ENCODE data around the gene TTC31. TPM values are rescaled to one million over a fixed set of nuclear protein-coding genes. Genes with fewer than 3 reads are reported as not detected.

TTC31 gene
- total RNA-seq, 1 donor from 2014 or later = 32.2 TPM

DNA sequence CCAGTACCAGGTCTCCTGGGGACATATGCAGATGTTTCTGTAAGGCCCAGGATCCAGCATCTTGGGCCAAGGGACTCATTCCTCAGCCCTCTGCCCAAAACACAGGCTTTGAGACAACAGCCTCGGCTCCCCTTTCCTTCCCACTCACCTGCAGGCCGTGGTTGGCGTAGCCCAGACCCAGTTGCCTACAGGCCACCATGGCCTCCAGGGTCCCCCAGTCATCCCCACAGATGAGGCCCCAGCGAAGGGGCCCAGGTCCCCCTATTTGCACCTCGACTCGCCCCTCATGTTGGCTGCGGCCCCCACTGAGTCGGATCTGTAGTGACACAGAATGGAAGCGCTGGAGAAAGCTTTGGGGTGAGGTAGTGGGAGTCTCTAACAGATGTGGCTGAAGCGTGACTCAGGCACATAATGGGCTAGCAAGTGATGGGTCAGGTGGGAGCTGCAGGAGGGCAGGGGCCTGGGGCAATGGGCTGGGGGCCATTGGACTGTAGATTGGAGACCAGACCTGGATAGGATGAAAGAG is 52.6 kb downstream of the TTC31 start:
- no peak overlapping the region for H3K27ac Mint-ChIP-seq
- peaks cover 7% of the 10 kb centered on the region for H3K4me1 Mint-ChIP-seq (ENCODE audit: low read depth)
- H3K27me3 Mint-ChIP-seq = no peaks in the 10 kb centered on the region
- no peak for DNase-seq (ENCODE audit: low spot score, unreplicated experiment)
- H3K4me3 Mint-ChIP-seq (ENCODE audit: low read depth) = no peak overlapping the region
- no peaks in the 10 kb centered on the region for H3K9me3 Mint-ChIP-seq (ENCODE audit: low read depth)
- peaks cover 3% of the 10 kb centered on the region for H3K36me3 Mint-ChIP-seq (ENCODE audit: insufficient read depth)
- TF ChIP-seq, protein P1, sequence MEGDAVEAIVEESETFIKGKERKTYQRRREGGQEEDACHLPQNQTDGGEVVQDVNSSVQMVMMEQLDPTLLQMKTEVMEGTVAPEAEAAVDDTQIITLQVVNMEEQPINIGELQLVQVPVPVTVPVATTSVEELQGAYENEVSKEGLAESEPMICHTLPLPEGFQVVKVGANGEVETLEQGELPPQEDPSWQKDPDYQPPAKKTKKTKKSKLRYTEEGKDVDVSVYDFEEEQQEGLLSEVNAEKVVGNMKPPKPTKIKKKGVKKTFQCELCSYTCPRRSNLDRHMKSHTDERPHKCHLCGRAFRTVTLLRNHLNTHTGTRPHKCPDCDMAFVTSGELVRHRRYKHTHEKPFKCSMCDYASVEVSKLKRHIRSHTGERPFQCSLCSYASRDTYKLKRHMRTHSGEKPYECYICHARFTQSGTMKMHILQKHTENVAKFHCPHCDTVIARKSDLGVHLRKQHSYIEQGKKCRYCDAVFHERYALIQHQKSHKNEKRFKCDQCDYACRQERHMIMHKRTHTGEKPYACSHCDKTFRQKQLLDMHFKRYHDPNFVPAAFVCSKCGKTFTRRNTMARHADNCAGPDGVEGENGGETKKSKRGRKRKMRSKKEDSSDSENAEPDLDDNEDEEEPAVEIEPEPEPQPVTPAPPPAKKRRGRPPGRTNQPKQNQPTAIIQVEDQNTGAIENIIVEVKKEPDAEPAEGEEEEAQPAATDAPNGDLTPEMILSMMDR (IDR thresholded peaks at IDR 0.05; ENCODE audit: unreplicated experiment) = no peak

DNA sequence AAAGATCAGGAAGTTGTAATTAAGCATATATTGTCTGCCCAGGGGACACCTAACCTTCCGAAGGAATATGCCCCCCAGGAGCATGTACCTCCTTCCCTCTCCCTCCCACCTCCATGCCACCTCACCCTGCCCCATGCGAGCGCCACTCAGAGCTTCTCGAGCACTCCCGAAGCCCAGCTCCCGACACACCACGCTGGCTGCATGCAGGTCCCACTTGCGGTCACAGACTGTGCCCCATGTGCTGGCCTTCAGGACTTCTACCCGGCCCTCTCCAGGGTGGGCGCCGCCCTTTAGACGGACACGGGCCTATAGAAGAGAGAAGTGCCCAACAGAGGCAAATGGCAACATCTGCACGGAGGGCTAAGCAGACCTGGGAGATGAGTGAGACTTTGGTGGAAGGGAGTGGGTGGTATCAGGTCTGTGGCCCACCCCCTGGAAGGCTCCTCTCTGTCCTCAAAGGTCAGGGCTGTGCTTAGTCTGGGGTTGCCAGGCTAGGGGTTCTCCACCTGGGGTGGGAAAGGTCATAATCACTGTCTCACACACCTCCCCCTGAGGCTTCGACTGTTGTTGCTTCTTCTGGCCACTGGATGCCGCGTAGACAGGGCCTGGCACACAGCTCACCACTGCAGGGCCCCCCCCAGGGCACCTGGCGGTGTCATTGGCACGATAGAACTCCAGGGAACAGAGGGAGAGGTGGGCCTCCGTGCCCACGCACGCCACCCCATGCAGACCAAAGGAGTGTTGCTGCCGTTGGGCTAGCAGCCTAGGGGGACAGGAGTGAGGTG is 53.5 kb downstream of the TTC31 start:
- Mint-ChIP-seq H3K27me3 (no peaks in the 10 kb centered on the region), H3K4me1 (ENCODE audit: low read depth) (peaks cover 3% of the 10 kb centered on the region), H3K4me3 (ENCODE audit: low read depth) (no peak overlapping the region), H3K27ac (no peak overlapping the region), H3K36me3 (ENCODE audit: insufficient read depth) (peaks cover 3% of the 10 kb centered on the region), H3K9me3 (ENCODE audit: low read depth) (no peaks in the 10 kb centered on the region)
- no peak for DNase-seq (ENCODE audit: low spot score, unreplicated experiment)
- TF ChIP-seq, protein P1 (IDR thresholded peaks at IDR 0.05; ENCODE audit: unreplicated experiment) = no peak

DNA sequence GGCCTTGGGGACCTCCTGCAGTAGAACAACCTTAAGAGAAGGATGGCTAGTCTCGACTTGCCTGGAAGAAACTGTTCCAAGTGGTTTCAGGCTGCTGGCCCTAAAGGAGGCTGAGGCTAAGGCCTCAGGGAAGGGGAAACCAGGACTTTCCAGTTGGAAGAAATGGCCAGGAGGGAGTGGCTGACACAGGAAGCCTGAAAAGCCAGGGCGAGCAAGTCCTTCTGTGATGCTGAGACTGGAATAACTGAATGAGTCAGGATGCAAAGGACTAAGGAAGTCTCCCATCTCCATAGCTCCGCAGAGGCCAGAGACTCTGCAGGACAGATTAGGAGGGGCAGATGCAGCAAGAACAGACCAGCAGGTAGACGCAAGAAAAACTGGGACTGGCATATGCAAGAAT is 54.3 kb downstream of the TTC31 start:
- Mint-ChIP-seq H3K4me1 (ENCODE audit: low read depth) (peaks cover under 1% of the 10 kb centered on the region), H3K9me3 (ENCODE audit: low read depth) (no peaks in the 10 kb centered on the region), H3K4me3 (ENCODE audit: low read depth) (no peak overlapping the region), H3K27ac (no peak overlapping the region), H3K36me3 (ENCODE audit: insufficient read depth) (peaks cover 2% of the 10 kb centered on the region), H3K27me3 (no peaks in the 10 kb centered on the region)
- DNase-seq (ENCODE audit: low spot score, unreplicated experiment) = no peak
- TF ChIP-seq, protein P1 (IDR thresholded peaks at IDR 0.05; ENCODE audit: unreplicated experiment) = no peak

DNA sequence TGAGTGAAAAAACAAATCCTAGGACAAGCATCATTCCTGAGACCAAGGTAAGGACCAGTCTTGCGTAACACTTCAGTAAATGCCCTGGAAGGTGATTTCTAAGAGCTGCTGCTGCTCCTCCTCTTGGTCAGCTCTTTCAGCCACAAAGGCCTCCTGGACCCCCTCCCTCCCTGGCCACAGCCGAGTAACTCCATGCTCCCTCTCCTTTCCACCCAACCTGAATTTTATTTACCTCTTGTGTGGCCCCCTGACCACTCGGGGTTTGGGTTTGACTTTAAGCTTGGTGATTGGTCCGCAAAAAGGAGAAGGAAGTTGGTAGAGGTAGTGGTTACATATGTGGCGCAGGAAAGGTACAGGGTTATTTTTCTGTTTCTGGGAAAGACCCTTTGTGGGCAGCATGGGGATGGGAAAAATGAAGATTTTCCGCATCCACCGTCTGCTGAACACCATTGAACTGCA is 56.0 kb downstream of the TTC31 start:
- H3K9me3 Mint-ChIP-seq (ENCODE audit: low read depth) = no peaks in the 10 kb centered on the region
- H3K36me3 Mint-ChIP-seq (ENCODE audit: insufficient read depth) = no peaks in the 10 kb centered on the region
- H3K4me1 Mint-ChIP-seq (ENCODE audit: low read depth) = no peaks in the 10 kb centered on the region
- no peak for DNase-seq (ENCODE audit: low spot score, unreplicated experiment)
- no peaks in the 10 kb centered on the region for H3K27me3 Mint-ChIP-seq
- H3K4me3 Mint-ChIP-seq (ENCODE audit: low read depth) = no peak overlapping the region
- TF ChIP-seq, protein P1 (IDR thresholded peaks at IDR 0.05; ENCODE audit: unreplicated experiment) = no peak
- no peak overlapping the region for H3K27ac Mint-ChIP-seq

DNA sequence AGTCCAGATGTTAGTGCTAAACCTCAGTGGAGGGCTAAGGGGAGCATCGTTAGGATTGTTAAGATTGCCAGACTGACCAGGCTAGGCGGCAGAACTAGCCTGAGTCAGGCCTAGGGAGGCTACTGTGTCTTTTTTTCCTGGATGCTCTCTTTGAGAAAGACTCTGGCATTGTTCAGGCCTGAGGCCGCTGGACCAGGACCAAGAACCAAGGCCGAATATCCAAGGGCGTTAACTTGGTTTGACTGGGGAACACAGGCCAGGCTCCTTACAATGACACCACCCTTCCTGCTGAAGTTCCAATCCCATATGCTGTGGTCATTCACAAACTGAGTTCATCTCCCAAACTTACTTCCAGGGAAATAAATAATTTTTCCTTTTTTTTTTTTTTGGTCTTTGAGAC is 57.4 kb downstream of the TTC31 start:
- H3K4me3 Mint-ChIP-seq (ENCODE audit: low read depth) = no peak overlapping the region
- H3K27ac Mint-ChIP-seq = no peak overlapping the region
- H3K9me3 Mint-ChIP-seq (ENCODE audit: low read depth) = no peaks in the 10 kb centered on the region
- no peaks in the 10 kb centered on the region for H3K27me3 Mint-ChIP-seq
- no peaks in the 10 kb centered on the region for H3K4me1 Mint-ChIP-seq (ENCODE audit: low read depth)
- no peaks in the 10 kb centered on the region for H3K36me3 Mint-ChIP-seq (ENCODE audit: insufficient read depth)
- TF ChIP-seq, protein P1 (IDR thresholded peaks at IDR 0.05; ENCODE audit: unreplicated experiment) = no peak
- no peak for DNase-seq (ENCODE audit: low spot score, unreplicated experiment)

Data from progenitor cell of endocrine pancreas (in vitro differentiated cells).